Astrocyte (in vitro differentiated cells and primary cell): ENCODE measurements around the gene BRF1.

Experiments
- CTCF ChIP-seq: IDR thresholded peaks from 2 replicates; pipeline ENCODE4 v1.5.1; 2011; ENCODE audit warnings: low read depth, mild to moderate bottlenecking, inconsistent platforms, low read length, moderate library complexity; ENCODE audit not compliant: insufficient read depth
- EZH2 ChIP-seq: IDR thresholded peaks from 2 replicates; pipeline ENCODE4 v1.6.1; 2012; ENCODE audit warnings: mild to moderate bottlenecking, low read length, inconsistent platforms; ENCODE audit not compliant: insufficient read depth

GRCh38 chr14:105206873-105207272, 93.9 kb downstream of the BRF1 start:
- TF ChIP-seq CTCF, result no peak
- TF ChIP-seq EZH2, result no peak
